D721Med (cell line): ENCODE measurements around the gene TMEM184B.

Experiments
- DNase-seq: peaks from one replicate; pipeline ENCODE4 v3.0.0; 2011; ENCODE audit warnings: low spot score; ENCODE audit not compliant: insufficient read length
- FAIRE-seq: peaks from 2 replicates; lab custom pipeline; 2011; peaks lifted over from hg19 to GRCh38; lab: Jason Lieb, UNC
- TF ChIP-seq, protein P1 (sequence below): IDR thresholded peaks from 2 replicates; pipeline ENCODE4 v1.5.1; 2012; ENCODE audit warnings: mild to moderate bottlenecking, control low read depth; ENCODE audit not compliant: insufficient read depth; ENCODE audit errors: missing control alignments

TMEM184B gene

GRCh38 chr22:38272373-38273134, at the start of gene TMEM184B:
TMEM184B (minus strand) TSS chr22:38273010; CDS start chr22:38247961, 25,049 bp downstream.
- FAIRE-seq (no peak), DNase-seq (peak; percentile 41)
- TF ChIP-seq, protein P1, sequence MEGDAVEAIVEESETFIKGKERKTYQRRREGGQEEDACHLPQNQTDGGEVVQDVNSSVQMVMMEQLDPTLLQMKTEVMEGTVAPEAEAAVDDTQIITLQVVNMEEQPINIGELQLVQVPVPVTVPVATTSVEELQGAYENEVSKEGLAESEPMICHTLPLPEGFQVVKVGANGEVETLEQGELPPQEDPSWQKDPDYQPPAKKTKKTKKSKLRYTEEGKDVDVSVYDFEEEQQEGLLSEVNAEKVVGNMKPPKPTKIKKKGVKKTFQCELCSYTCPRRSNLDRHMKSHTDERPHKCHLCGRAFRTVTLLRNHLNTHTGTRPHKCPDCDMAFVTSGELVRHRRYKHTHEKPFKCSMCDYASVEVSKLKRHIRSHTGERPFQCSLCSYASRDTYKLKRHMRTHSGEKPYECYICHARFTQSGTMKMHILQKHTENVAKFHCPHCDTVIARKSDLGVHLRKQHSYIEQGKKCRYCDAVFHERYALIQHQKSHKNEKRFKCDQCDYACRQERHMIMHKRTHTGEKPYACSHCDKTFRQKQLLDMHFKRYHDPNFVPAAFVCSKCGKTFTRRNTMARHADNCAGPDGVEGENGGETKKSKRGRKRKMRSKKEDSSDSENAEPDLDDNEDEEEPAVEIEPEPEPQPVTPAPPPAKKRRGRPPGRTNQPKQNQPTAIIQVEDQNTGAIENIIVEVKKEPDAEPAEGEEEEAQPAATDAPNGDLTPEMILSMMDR, result no peak

DNA sequence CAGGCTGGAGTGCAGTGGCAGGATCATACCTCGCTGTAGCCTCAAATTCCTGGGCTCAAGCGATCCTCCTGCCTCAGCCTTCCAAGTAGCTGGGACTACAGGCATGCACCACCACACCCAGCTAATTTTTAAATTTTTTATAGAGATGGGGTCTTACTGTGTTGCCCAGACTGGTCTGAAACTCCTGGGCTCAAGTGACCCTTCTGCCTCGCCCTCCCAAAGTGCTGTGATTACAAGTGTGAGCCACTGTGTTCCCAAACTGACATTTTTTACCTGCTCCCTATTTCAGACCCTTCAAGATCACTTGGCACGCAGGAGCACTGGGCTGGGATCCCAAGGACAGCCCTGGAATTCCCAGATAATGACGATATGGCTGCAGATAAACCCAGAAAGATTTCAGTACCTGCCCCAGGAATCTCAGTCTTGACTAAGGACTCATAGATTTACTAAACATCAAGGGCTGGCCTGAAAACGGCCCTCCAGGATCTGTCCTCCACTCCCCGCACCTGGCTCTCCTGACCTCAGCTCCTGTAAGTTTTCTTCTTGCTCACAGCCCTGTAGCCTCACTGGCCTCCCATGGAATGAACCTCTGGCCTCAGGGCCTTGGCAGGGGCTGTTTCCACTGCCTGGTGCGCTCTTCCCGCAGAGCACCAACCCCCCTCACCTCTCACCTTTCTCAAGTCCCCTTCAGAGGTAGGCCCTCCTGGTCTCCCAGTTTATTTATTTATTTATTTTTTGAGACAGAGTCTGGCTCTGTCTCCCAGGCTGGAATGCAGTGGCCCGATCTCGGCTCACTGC, 48.0 kb upstream of the TMEM184B start:
- DNase-seq, result no peak
- FAIRE-seq, result no peak

GRCh38 chr22:38318792-38319773, 46.3 kb upstream of the TMEM184B start:
- TF ChIP-seq, protein P1, result no peak
- FAIRE-seq, result no peak
- DNase-seq, result no peak

More for the DNA sequence above, 48.0 kb upstream of the TMEM184B start:
- TF ChIP-seq, protein P1, result no peak

GRCh38 chr22:38317995-38318715, 45.3 kb upstream of the TMEM184B start:
- FAIRE-seq (no peak), DNase-seq (no peak)
- TF ChIP-seq, protein P1, result no peak

DNA sequence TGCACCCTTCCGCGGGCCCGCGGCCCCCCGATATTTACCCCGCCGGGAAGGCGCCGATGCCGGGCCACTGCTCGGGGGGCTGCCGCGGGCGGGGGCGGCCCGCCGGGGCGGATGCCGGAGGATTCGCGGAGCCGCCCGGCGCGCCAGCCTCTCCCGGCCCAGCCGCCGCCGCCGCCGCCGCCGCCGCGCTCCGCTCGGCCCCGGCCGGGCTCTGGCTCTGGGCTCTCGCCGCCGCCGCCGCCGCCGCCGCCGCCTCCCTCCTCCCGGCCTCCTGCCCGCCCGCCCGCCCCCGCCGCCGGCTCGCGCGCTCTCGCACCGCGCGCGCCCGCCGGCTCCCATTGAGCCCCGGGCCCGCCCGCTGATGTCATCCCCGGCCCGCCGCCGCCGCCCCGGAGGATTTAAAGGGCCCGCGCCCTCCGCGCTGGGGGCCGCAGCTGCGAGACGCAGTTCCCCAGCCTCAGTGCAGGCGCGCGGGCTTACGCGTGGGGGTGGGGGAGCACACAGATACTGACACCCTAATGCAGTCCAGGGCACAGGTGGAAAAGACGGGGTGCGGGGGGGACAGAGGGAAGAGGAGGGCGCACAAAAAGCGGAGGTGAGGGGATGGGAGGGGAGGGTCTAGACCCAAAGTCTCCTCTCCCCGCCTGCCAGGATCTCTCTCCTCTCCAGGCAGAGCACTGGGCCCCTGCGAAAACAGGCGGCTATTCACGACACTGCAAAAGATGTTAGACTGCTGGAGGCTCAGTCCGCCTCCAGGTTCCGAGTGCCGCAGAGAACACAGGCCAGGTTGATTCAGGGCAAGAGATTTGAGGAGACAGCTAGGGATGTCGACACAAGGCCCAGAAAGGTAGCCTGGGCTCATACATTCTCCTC, 44.5 kb upstream of the TMEM184B start, which contains the start of gene CSNK1E:
TSS of gene CSNK1E (minus strand) at position 312 of the 873 bp plus-strand sequence. CDS start 3,276 bp downstream, outside the sequence.
- FAIRE-seq, result no peak
- TF ChIP-seq, protein P1, result no peak
- peak; percentile 67 for DNase-seq
